ENCODE measurements around the gene PCDHB12.
"Not testable (repeated sequence)": the region's sequence is repeated elsewhere in the genome, so short reads cannot be mapped to it uniquely, and the experiment has no call there.

- TF ChIP-seq SPI1 (IDR thresholded peaks at IDR 0.05; ENCODE audit: borderline replicate concordance, low read depth); CTCF (IDR thresholded peaks at IDR 0.05; ENCODE audit: insufficient read depth, low read length); GABPA (IDR thresholded peaks at IDR 0.05; ENCODE audit: low read depth): not testable (repeated sequence)
Measured at GRCh38 chr5:141179371-141179770, 29.1 kb upstream of the PCDHB12 start.

Data from HL-60 (cell line).